Lung (tissue), 12 donors: ENCODE results near the gene FUOM. TPM values are rescaled to one million over a fixed set of nuclear protein-coding genes. Genes with fewer than 3 reads are reported as not detected.

Experiments used
- ATAC-seq: fragments of 200-7000 bp; cut with Tn5 transposase; one replicate; pipeline ENCODE4 v1.9.1; 2020; ENCODE audit warnings: moderate number of reproducible peaks; ENCODE audit not compliant: insufficient read depth, low FRiP score
- DNase-seq, 3 donors: peaks; one replicate each; pipeline ENCODE4 v3.0.0-alpha.2; 2013 to 2017
- H3K27ac ChIP-seq, 2 donors: one replicate each; pipeline ENCODE4 v1.5.1; 2013; ENCODE audit warnings: mild to moderate bottlenecking in 2 of 2, moderate library complexity in 2 of 2, control low read depth in 1 of 2, inconsistent platforms in 1 of 2, low read depth in 1 of 2, low read length in 1 of 2
- H3K27me3 ChIP-seq, 3 donors: one replicate each; pipeline ENCODE4 v1.5.1; 2013; ENCODE audit warnings: low read length in 2 of 3; ENCODE audit not compliant: control insufficient read depth in 3 of 3, insufficient read depth in 3 of 3
- H3K36me3 ChIP-seq, 4 donors: one replicate each; pipeline ENCODE4 v1.5.1; 2013; ENCODE audit warnings: low read length in 4 of 4, mild to moderate bottlenecking in 1 of 4, moderate library complexity in 1 of 4; ENCODE audit not compliant: control insufficient read depth in 4 of 4, insufficient read depth in 4 of 4
- H3K4me1 ChIP-seq, 5 donors: one replicate each; pipeline ENCODE4 v1.5.1; 2013; ENCODE audit warnings: low read length in 5 of 5, mild to moderate bottlenecking in 2 of 5, moderate library complexity in 1 of 5; ENCODE audit not compliant: control insufficient read depth in 5 of 5, insufficient read depth in 5 of 5
- H3K4me3 ChIP-seq: one replicate; pipeline ENCODE4 v1.5.1; 2013; ENCODE audit warnings: mild to moderate bottlenecking, control low read depth, moderate library complexity
- H3K9ac ChIP-seq, 2 donors: one replicate each; pipeline ENCODE4 v1.5.1; 2013; ENCODE audit warnings: low read length in 2 of 2, control low read depth in 1 of 2; ENCODE audit not compliant: insufficient read depth in 1 of 2
- H3K9me3 ChIP-seq, 4 donors: one replicate each; pipeline ENCODE4 v1.5.1; 2013; ENCODE audit warnings: low read length in 3 of 4, mild to moderate bottlenecking in 1 of 4, moderate library complexity in 1 of 4; ENCODE audit not compliant: control insufficient read depth in 4 of 4, insufficient read depth in 3 of 4
- CTCF ChIP-seq: IDR thresholded peaks from 2 replicates; pipeline ENCODE4 v1.5.1; 2012; ENCODE audit warnings: mild to moderate bottlenecking; ENCODE audit errors: control extremely low read depth, extremely low read depth
- WGBS, 2 donors: extraction: QIAGEN DNeasy Blood & Tissue Kit; methylation state at CpG; one replicate each; pipeline ENCODE4 v1.1.7; 2013; 5-methylcytosine and 5-hydroxymethylcytosine counted together
- polyA plus RNA-seq, 2 donors: library from polyadenylated mRNA; stranded (reverse); fragments of 200-250 nt; gene quantifications; one replicate each; pipeline ENCODE4 v1.2.1, GENCODE V29; 2013
- total RNA-seq, 2 donors: library from RNA; depleted of rRNA in 1 of 2; stranded (reverse); fragments of >200 nt in 1 of 2; gene quantifications; one replicate each; pipeline ENCODE4 v1.2.1, GENCODE V29; 2014 to 2021
- donor health status: control.
- donor health status: control.
- donor health status: Bipolar disorder and iron deficiency.
- donor health status: healthy.
- donor health status: DM: yes; HTN: yes; CAD: no.

Gene FUOM
- total and polyA plus RNA-seq, 4 donors: 8.4 to 41.4 (median 34.2) TPM

- ATAC-seq (no peak), DNase-seq (no peak)
- Histone ChIP-seq H3K9me3 (peaks cover 0 to 2% (median 0%) of the 10 kb centered on the region in 4 donors), H3K4me1 (peaks cover 4 to 9% (median 6%) of the 10 kb centered on the region in 5 donors), H3K4me3 (no peak overlapping the region), H3K27ac (no peak overlapping the region), H3K36me3 (peaks cover 0 to 19% (median 9%) of the 10 kb centered on the region in 4 donors), H3K9ac (no peak overlapping the region), H3K27me3 (no peaks in the 10 kb centered on the region)
- TF ChIP-seq CTCF: no peak
- WGBS, 2 donors: 94 to 99% methylated on average over 23 of the region's 23 CpGs
These were observed 45.6 kb downstream of the FUOM start for GRCh38 chr10:133312016-133312768.

GRCh38 chr10:133311570-133311969 lies 46.2 kb downstream of the FUOM start:
- DNase-seq (no peak), ATAC-seq (no peak)
- Histone ChIP-seq H3K36me3 (peaks cover 0 to 19% (median 9%) of the 10 kb centered on the region in 4 donors), H3K9me3 (peaks cover 0 to 2% (median 0%) of the 10 kb centered on the region in 4 donors), H3K27ac (no peak overlapping the region), H3K4me3 (no peak overlapping the region), H3K9ac (no peak overlapping the region), H3K4me1 (peaks cover 7 to 15% (median 10%) of the 10 kb centered on the region in 5 donors), H3K27me3 (no peaks in the 10 kb centered on the region)
- TF ChIP-seq CTCF: no peak
- 93 to 98% methylated on average over 10 of the region's 10 CpGs for WGBS, 2 donors

- no peak overlapping the region for H3K4me3 ChIP-seq
- peaks cover 7 to 15% (median 11%) of the 10 kb centered on the region in 5 donors for H3K4me1 ChIP-seq
- H3K36me3 ChIP-seq: peaks cover 0 to 19% (median 9%) of the 10 kb centered on the region in 4 donors
- ATAC-seq (no peak), DNase-seq (no peak)
- H3K9me3 ChIP-seq: peaks cover 0 to 2% (median 0%) of the 10 kb centered on the region in 4 donors
- TF ChIP-seq CTCF: no peak
- H3K27ac ChIP-seq: no peak overlapping the region
- H3K9ac ChIP-seq: no peak overlapping the region
- no peaks in the 10 kb centered on the region for H3K27me3 ChIP-seq
- WGBS, 2 donors: 97 to 98% methylated on average over 8 of the region's 8 CpGs
These were observed 47.0 kb downstream of the FUOM start for GRCh38 chr10:133310789-133311188.
